Neutrophil (primary cell): ENCODE results near the gene CYTH4.

Experiments used
- H3K27ac ChIP-seq: fragments of 200-600 bp; sonication (generic); 2 replicates; pipeline ENCODE4 v1.5.1; 2016; ENCODE audit warnings: mild to moderate bottlenecking, moderate library complexity
- H3K27me3 ChIP-seq: fragments of 200-600 bp; sonication (generic); 2 replicates; pipeline ENCODE4 v1.6.0; 2016; ENCODE audit warnings: mild to moderate bottlenecking
- H3K36me3 ChIP-seq: fragments of 200-600 bp; sonication (generic); 2 replicates; pipeline ENCODE4 v1.5.1; 2017
- H3K4me1 ChIP-seq, 2 experiments: fragments of 200-600 bp in 1 of 2; sonication (generic) in 1 of 2; 1 replicate in 1 of 2; 2 replicates in 1 of 2; pipeline versions ENCODE4 v1.5.1 to v1.6.1; 2013 to 2016; ENCODE audit warnings: low read depth in 1 of 2, low read length in 1 of 2, mild to moderate bottlenecking in 1 of 2, moderate library complexity in 1 of 2; ENCODE audit not compliant: control insufficient read depth in 1 of 2, insufficient read depth in 1 of 2
- H3K4me3 ChIP-seq, 2 experiments: fragments of 200-600 bp in 1 of 2; sonication (generic) in 1 of 2; 1 replicate in 1 of 2; 2 replicates in 1 of 2; pipeline ENCODE4 v1.5.1; 2013 to 2016; ENCODE audit warnings: low read depth in 1 of 2, low read length in 1 of 2, mild to moderate bottlenecking in 1 of 2, moderate library complexity in 1 of 2
- H3K9me3 ChIP-seq: fragments of 200-600 bp; sonication (generic); 2 replicates; pipeline ENCODE4 v1.5.1; 2016
- CTCF ChIP-seq: fragments of 200-600 bp; sonication (generic); IDR thresholded peaks from 2 replicates; pipeline ENCODE4 v1.5.1; 2016; ENCODE audit warnings: antibody characterized with exemption

Gene CYTH4

GRCh38 chr22:37349043-37349814, 66.9 kb downstream of the CYTH4 start:
- Histone ChIP-seq H3K27me3 (no peaks in the 10 kb centered on the region), H3K4me3 (no peak overlapping the region), H3K4me1 (no peaks in the 10 kb centered on the region), H3K9me3 (no peaks in the 10 kb centered on the region), H3K27ac (no peak overlapping the region), H3K36me3 (no peaks in the 10 kb centered on the region)
- TF ChIP-seq CTCF = no peak

GRCh38 chr22:37351232-37351631, 68.9 kb downstream of the CYTH4 start:
- TF ChIP-seq CTCF = no peak

GRCh38 chr22:37352481-37352880, 70.2 kb downstream of the CYTH4 start:
- no peaks in the 10 kb centered on the region for H3K4me1 ChIP-seq
- H3K4me3 ChIP-seq = no peak overlapping the region
- H3K9me3 ChIP-seq = no peaks in the 10 kb centered on the region
- no peak for TF ChIP-seq CTCF
- no peaks in the 10 kb centered on the region for H3K36me3 ChIP-seq
- no peaks in the 10 kb centered on the region for H3K27me3 ChIP-seq
- H3K27ac ChIP-seq = no peak overlapping the region

More at GRCh38 chr22:37351232-37351631, 68.9 kb downstream of the CYTH4 start:
- Histone ChIP-seq H3K4me1 (no peaks in the 10 kb centered on the region), H3K27ac (no peak overlapping the region), H3K9me3 (no peaks in the 10 kb centered on the region), H3K4me3 (no peak overlapping the region), H3K36me3 (no peaks in the 10 kb centered on the region), H3K27me3 (no peaks in the 10 kb centered on the region)

- H3K36me3 ChIP-seq = no peaks in the 10 kb centered on the region
- no peaks in the 10 kb centered on the region for H3K4me1 ChIP-seq
- H3K4me3 ChIP-seq = no peak overlapping the region
- no peak for TF ChIP-seq CTCF
- no peaks in the 10 kb centered on the region for H3K9me3 ChIP-seq
- H3K27ac ChIP-seq = no peak overlapping the region
- H3K27me3 ChIP-seq = no peaks in the 10 kb centered on the region
These were observed 71.5 kb downstream of the CYTH4 start for GRCh38 chr22:37353839-37354238.

GRCh38 chr22:37354261-37354660, 72.0 kb downstream of the CYTH4 start:
- Histone ChIP-seq H3K4me3 (no peak overlapping the region), H3K27ac (no peak overlapping the region), H3K4me1 (no peaks in the 10 kb centered on the region), H3K36me3 (no peaks in the 10 kb centered on the region), H3K9me3 (no peaks in the 10 kb centered on the region), H3K27me3 (no peaks in the 10 kb centered on the region)
- no peak for TF ChIP-seq CTCF
